Omental fat pad (tissue), 4 donors: ENCODE measurements around the gene DGKH. TPM values are rescaled to one million over a fixed set of nuclear protein-coding genes. Genes with fewer than 3 reads are reported as not detected.

Source experiments
- ATAC-seq: fragments of 150-250 bp; one replicate; pipeline ENCODE4 v1.9.1; 2016; ENCODE audit warnings: mild to moderate bottlenecking, moderate library complexity; ENCODE audit not compliant: low FRiP score
- DNase-seq: peaks from one replicate; pipeline ENCODE4 v3.0.0-alpha.2; 2019; ENCODE audit warnings: low spot score
- CTCF ChIP-seq, 3 donors: fragments of 450-650 bp; IDR thresholded peaks; one replicate each; pipeline ENCODE4 v1.5.1; 2016 to 2017; ENCODE audit warnings: antibody characterized with exemption in 3 of 3, mild to moderate bottlenecking in 3 of 3, moderate library complexity in 2 of 3
- total RNA-seq, 4 donors: library from RNA; depleted of rRNA; stranded (reverse); fragments of >200 nt; gene quantifications; one replicate each; pipeline ENCODE4 v1.1.0, GENCODE V29; 2016

DGKH gene
- total RNA-seq, 4 donors from 2014 or later, result 9.7 to 24.7 (median 17.6) TPM

- ATAC-seq (no peak), DNase-seq (no peak)
- no peak for TF ChIP-seq CTCF (IDR thresholded peaks at IDR 0.05)
Observed at GRCh38 chr13:42028113-42028799, 20.2 kb upstream of the DGKH start.

GRCh38 chr13:42035905-42036521, 12.4 kb upstream of the DGKH start:
- ATAC-seq (no peak), DNase-seq (no peak)
- no peak for TF ChIP-seq CTCF (IDR thresholded peaks at IDR 0.05)

DNA sequence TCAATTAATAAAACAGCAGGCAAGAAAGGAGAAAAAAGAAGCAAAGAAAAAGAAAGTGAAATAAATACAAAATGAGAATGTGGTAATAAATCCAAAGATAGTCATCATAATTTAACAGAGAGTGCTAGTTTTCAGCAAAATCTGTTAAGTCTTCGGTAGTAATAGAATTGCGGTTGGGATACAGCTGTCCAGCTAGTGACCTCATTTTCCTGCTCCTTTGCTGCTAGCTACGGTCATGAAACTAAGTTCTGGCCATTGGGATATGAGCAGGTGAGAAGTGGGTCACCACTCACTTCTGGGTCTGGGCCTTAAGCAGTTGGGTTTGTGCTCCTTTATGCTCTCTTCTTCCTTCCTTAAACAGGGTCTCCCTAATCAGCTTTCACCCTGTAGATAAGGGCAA, 11.7 kb upstream of the DGKH start:
- ATAC-seq (no peak), DNase-seq (no peak)
- TF ChIP-seq CTCF (IDR thresholded peaks at IDR 0.05), result no peak

DNA sequence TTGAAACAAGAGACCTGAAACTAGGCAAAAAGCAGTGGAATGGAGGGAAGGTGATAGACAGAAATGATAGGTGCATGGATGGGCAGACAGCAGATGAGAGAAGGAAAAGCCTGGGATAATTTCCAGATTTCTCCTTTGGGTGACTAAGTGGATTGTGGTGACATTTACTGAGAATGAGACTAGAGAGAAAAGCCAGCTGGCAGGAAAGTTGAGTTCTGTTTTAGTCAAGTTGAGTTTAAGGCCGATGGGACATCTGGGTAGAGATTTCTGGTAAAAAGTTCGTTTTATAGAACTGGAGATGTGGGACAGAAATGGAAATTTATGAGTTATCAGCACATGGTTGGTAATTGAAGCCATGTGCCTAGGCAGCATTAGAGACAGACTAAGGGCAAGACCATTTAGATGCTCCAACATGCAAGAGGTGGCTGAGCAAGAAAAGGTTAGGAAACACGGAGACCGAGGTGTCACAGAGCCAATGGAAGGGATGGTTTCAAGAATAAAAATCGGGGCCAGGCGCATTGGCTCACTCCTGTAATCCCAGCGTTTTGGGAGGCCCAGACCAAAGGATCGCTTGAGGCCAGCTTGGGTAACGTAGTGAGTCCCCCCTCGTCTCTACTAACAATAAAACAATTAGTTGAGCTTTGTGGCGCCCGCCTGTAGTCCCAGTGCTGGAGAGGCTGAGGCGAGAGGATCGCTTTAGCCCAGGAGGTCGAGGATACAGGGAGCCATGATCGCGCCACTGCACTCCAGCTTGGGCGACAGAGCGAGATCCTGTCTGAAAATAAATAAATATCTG, 9.6 kb upstream of the DGKH start:
- ATAC-seq (no peak), DNase-seq (no peak)
- no peak for TF ChIP-seq CTCF (IDR thresholded peaks at IDR 0.05)

DNA sequence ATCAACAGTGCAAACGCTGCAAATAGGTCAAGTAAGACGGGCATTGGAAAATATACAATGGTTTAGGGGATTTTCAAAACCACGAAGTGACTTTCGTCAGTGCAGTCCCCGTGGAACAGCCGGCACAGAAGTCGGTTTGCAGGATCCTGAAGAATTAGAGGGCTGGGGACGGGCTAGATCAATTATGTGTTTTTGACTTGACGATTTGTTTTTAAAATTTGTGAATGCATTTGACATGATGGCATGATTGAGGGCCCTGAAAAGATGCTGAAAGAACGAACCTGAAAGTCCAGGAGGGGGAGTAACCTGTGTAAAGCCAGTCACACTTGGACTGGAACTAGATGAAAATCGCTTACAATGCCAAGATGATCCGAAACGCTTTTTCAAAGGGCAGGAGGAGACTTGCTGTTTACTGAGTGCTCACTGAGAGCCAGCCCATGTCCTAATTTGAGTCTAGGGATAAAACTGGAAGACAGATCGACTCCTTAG, 8.9 kb upstream of the DGKH start:
- DNase-seq, result no peak
- TF ChIP-seq CTCF (IDR thresholded peaks at IDR 0.05), result no peak
- ATAC-seq, result peak; percentile 2

DNA sequence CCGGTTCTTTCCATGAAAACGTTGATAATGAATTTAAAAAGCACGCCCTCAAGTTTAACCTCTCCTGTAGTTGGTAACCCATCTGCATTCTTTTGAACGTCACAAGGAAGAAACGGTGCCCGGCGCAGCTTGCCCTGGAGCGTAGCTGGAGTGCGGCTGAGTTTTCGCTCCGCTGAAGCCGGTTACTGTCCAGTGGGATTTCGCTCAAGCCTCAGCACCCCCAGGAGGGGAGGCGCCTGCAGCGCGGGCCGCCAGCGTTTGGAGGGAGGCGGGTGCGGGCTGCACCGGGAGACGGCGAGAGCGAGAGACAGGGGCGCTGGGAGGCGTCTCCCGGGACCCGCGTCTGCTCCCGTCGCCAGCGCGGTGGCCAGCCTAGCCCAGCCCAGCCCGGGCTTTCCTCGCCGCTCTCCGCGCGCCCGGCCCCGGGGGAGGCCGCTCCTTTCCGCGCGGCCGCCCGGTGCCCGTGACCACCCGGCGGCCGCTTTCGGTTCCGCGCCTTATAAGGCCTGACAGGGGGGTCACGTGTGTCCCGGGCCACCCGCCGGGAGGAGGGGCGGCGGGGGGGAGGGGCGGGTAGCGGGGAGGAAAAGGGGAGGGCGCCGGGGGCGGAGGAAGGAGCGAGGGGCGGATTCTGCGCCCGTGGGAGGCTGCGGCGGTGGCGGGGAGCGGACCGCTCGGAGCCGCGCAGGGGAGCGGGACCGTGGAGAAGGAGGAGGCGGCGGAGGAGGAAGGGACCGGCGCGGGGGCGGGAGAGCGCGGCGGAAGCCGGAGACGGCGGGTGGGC, 8.3 kb upstream of the DGKH start:
- DNase-seq, result peak; percentile 78
- ATAC-seq, result peak; percentile 87
- no peak for TF ChIP-seq CTCF (IDR thresholded peaks at IDR 0.05)
